ENCODE results near the gene TBXAS1.

The TBXAS1 gene

GRCh38 chr7:139949629-139950028, 120.6 kb downstream of the TBXAS1 start:
- no peak for DNase-seq

- DNase-seq: no peak
Observed at GRCh38 chr7:139950881-139951525, 121.9 kb downstream of the TBXAS1 start.

GRCh38 chr7:139953229-139953628, 124.2 kb downstream of the TBXAS1 start:
- no peak for DNase-seq

GRCh38 chr7:139955109-139955820, 126.2 kb downstream of the TBXAS1 start:
- DNase-seq: no peak

- DNase-seq: no peak
Observed at GRCh38 chr7:139958599-139959284, 129.7 kb downstream of the TBXAS1 start.

- DNase-seq: no peak
Observed at GRCh38 chr7:139959285-139959628, 130.2 kb downstream of the TBXAS1 start.

- DNase-seq: no peak
Observed at GRCh38 chr7:139959718-139960117, 130.7 kb downstream of the TBXAS1 start.

GRCh38 chr7:139960157-139960556, 131.1 kb downstream of the TBXAS1 start:
- no peak for DNase-seq

- DNase-seq: no peak
Observed at GRCh38 chr7:139965942-139966628, 137.0 kb downstream of the TBXAS1 start.

- no peak for DNase-seq
Observed at GRCh38 chr7:139966949-139967348, 137.9 kb downstream of the TBXAS1 start.

GRCh38 chr7:139968931-139969330, 139.9 kb downstream of the TBXAS1 start:
- DNase-seq: no peak

- no peak for DNase-seq
Observed at GRCh38 chr7:139972029-139972428, 143.0 kb downstream of the TBXAS1 start.

GRCh38 chr7:139973101-139974050, 144.3 kb downstream of the TBXAS1 start:
- DNase-seq: no peak

- no peak for DNase-seq
Observed at GRCh38 chr7:139974179-139974811, 145.2 kb downstream of the TBXAS1 start.

GRCh38 chr7:139976055-139976837, 147.2 kb downstream of the TBXAS1 start:
- DNase-seq: no peak

GRCh38 chr7:139976838-139977656, 148.0 kb downstream of the TBXAS1 start:
- no peak for DNase-seq

- no peak for DNase-seq
Observed at GRCh38 chr7:139981511-139981895, 152.4 kb downstream of the TBXAS1 start.

- DNase-seq: no peak
Observed at GRCh38 chr7:139982927-139983920, 154.2 kb downstream of the TBXAS1 start.
